ENCODE measurements around the gene S100PBP.

S100PBP gene

DNA sequence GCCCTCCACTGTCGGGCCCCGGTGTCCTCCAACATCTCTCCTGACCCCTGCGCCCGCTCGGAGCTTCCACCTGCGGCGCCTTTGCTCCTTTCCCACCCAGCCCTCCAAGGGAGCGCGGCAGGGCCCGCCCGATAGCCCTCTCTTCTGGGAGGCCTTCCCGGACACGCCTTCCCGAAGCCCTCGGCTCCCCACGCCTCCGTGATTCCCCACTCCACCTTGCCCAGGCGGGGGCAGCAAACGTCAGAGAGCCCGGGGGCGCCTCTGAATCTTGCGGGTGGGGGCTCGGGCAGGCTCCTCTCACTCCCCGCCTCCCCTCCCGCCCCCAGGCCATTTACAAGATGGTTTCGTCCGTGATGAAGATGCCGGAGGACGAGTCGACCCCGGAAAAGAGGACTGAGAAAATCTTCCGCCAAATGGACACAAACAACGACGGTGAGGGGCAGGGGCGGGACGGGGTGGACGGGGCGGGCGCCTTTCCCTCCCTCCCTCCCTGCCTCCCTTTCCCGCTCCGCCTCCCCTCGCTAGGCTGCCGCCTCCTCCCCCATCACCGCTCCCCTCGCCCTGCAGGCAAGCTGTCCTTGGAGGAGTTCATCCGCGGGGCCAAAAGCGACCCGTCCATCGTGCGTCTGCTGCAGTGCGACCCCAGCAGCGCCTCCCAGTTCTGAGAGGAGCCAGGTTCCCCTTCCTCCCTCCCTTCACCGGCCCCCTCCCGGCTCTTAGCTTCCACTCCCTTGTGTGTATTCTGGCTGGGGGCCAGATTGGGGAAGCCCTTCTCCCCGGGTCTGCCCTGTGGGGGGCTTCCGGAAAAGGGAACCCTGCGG, 76.0 kb downstream of the S100PBP start:
- peak overlapping the region; percentile 35 for H3K9ac ChIP-seq (ENCODE audit: low read length)
- peaks cover 21% of the 10 kb centered on the region for H3K27me3 ChIP-seq (ENCODE audit: control insufficient read depth, insufficient read depth, low read length)
- H3K27ac ChIP-seq (ENCODE audit: low read length), result no peak overlapping the region
- H3K9me3 ChIP-seq (ENCODE audit: control insufficient read depth, low read depth, low read length), result no peaks in the 10 kb centered on the region
- peaks cover 4% of the 10 kb centered on the region for H3K4me1 ChIP-seq (ENCODE audit: control insufficient read depth, low read depth, low read length)
- no peaks in the 10 kb centered on the region for H3K36me3 ChIP-seq (ENCODE audit: control insufficient read depth, low read depth, low read length)
- peak overlapping the region; percentile 66 for H3K4me3 ChIP-seq (ENCODE audit: low read length)

DNA sequence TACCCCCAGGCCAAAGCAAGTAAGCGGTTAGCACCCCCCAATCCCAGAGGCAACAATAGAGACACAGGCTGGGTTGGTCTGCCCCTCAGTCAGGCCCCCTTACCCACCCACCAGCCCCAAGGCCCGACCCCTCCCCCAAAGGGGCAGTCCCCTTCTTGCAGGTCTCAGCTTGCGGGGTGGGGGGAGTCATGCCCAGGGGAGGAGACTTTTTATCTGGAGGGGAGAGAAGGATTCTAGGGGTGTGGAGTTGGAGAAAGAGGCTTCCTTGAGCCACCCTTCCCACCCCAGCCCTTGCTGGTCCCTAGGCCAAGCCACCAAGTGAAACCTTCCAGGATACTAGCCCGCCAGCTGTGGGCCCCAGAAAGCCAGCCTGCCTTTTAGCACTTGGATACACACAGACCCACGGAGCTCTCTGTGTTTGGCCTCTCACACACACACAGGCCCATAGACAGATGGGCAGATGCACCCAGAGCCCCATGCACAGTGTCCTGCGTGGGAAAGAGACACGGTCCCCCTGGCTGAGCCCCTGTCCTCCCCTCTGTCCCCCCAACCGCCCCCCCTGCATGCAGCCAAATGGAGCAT, 76.7 kb downstream of the S100PBP start:
- Histone ChIP-seq H3K9me3 (ENCODE audit: control insufficient read depth, low read depth, low read length) (no peaks in the 10 kb centered on the region), H3K9ac (ENCODE audit: low read length) (peak overlapping the region; percentile 35), H3K27ac (ENCODE audit: low read length) (no peak overlapping the region), H3K36me3 (ENCODE audit: control insufficient read depth, low read depth, low read length) (no peaks in the 10 kb centered on the region), H3K27me3 (ENCODE audit: control insufficient read depth, insufficient read depth, low read length) (peaks cover 25% of the 10 kb centered on the region), H3K4me3 (ENCODE audit: low read length) (peak overlapping the region; percentile 66), H3K4me1 (ENCODE audit: control insufficient read depth, low read depth, low read length) (peaks cover 4% of the 10 kb centered on the region)

DNA sequence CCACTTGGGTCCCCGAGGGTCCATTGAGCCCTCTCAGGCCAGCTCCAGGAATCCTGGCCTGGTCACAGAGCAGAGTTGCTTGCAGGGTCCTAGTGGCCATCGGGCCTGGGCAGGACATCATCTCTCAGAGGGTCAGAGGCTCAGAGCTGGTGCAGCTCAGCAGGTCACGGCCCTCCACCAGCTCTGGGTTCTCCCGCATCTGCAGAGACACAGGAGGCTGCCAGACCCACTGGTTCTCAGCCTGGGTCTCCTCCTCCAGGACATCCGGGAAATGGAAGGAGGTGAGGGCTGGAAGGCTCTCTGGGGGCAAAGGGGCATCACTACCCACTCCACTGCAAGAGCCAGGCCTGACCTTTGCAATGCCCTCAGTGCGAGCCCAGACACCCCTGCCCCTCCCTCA, 77.2 kb downstream of the S100PBP start:
- no peak overlapping the region for H3K9ac ChIP-seq (ENCODE audit: low read length)
- peaks cover 30% of the 10 kb centered on the region for H3K27me3 ChIP-seq (ENCODE audit: control insufficient read depth, insufficient read depth, low read length)
- no peaks in the 10 kb centered on the region for H3K36me3 ChIP-seq (ENCODE audit: control insufficient read depth, low read depth, low read length)
- H3K27ac ChIP-seq (ENCODE audit: low read length), result no peak overlapping the region
- peaks cover 4% of the 10 kb centered on the region for H3K4me1 ChIP-seq (ENCODE audit: control insufficient read depth, low read depth, low read length)
- H3K4me3 ChIP-seq (ENCODE audit: low read length), result no peak overlapping the region
- no peaks in the 10 kb centered on the region for H3K9me3 ChIP-seq (ENCODE audit: control insufficient read depth, low read depth, low read length)

DNA sequence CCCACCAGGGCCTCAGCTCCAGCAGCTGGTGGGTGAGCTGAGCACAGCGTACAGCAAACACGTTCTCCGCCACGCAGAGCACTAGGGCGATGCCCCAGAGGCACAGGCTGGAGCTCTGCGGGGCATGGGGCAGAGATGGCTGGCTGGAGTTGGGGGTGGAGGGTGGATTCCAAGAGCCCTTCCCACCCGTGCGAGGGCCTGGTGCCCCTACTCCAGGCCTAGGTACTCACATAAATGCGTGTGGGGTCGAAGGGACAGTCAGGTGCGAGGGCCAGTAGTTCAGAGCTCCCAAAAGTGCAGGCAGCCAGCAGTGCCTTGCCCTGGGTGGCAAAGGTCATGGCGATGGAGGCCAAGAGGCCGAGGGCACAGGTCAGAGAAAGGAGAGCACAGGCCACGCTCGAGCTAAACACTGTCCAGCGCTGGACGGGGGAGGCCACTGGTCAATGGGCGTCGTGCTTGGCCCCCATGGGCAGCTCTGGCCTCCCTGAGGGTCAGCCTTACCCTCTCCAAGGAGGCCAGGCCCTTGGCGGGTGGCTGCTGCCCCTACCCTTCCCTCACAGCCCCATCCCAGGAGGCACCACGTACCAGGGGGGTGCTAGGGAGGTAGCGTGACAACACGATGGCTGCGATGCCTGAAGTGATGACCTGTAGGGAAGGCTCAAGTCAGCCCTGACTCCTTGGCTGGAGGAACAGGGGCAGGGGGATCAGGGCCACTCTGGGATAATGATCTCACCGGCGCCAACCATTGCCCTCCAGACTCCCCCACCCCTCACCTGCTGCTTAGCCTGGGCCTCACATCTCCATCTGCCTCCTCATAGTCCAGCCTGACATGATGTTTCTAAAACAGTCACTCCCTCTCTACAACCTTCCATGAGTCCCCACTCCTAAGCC, 78.1 kb downstream of the S100PBP start:
- Histone ChIP-seq H3K9me3 (ENCODE audit: control insufficient read depth, low read depth, low read length) (no peaks in the 10 kb centered on the region), H3K4me3 (ENCODE audit: low read length) (no peak overlapping the region), H3K27ac (ENCODE audit: low read length) (no peak overlapping the region), H3K36me3 (ENCODE audit: control insufficient read depth, low read depth, low read length) (no peaks in the 10 kb centered on the region), H3K9ac (ENCODE audit: low read length) (no peak overlapping the region), H3K4me1 (ENCODE audit: control insufficient read depth, low read depth, low read length) (peaks cover 4% of the 10 kb centered on the region), H3K27me3 (ENCODE audit: control insufficient read depth, insufficient read depth, low read length) (peaks cover 39% of the 10 kb centered on the region)

DNA sequence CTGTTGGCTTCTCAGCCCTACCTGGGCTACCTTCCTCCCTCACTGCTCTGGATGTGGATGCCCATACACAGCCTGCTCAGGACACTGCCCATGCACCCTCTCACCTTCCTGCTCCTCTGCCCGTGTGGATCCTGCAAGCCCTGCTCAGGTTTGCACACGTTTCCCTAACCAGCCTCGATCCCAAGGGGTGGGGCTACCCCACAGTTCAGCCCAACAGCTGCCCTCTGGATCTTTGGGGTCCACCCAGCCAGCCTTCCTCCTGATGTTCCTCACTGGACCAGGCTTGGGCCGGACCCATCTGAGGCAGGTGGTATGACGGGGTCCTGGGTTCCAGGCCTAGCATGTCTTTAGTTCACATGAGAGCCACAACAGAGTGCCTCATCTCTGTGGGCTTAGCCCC, 79.0 kb downstream of the S100PBP start:
- Histone ChIP-seq H3K27ac (ENCODE audit: low read length) (no peak overlapping the region), H3K4me1 (ENCODE audit: control insufficient read depth, low read depth, low read length) (peaks cover 4% of the 10 kb centered on the region), H3K4me3 (ENCODE audit: low read length) (no peak overlapping the region), H3K9ac (ENCODE audit: low read length) (no peak overlapping the region), H3K36me3 (ENCODE audit: control insufficient read depth, low read depth, low read length) (no peaks in the 10 kb centered on the region), H3K27me3 (ENCODE audit: control insufficient read depth, insufficient read depth, low read length) (peaks cover 43% of the 10 kb centered on the region), H3K9me3 (ENCODE audit: control insufficient read depth, low read depth, low read length) (no peaks in the 10 kb centered on the region)

DNA sequence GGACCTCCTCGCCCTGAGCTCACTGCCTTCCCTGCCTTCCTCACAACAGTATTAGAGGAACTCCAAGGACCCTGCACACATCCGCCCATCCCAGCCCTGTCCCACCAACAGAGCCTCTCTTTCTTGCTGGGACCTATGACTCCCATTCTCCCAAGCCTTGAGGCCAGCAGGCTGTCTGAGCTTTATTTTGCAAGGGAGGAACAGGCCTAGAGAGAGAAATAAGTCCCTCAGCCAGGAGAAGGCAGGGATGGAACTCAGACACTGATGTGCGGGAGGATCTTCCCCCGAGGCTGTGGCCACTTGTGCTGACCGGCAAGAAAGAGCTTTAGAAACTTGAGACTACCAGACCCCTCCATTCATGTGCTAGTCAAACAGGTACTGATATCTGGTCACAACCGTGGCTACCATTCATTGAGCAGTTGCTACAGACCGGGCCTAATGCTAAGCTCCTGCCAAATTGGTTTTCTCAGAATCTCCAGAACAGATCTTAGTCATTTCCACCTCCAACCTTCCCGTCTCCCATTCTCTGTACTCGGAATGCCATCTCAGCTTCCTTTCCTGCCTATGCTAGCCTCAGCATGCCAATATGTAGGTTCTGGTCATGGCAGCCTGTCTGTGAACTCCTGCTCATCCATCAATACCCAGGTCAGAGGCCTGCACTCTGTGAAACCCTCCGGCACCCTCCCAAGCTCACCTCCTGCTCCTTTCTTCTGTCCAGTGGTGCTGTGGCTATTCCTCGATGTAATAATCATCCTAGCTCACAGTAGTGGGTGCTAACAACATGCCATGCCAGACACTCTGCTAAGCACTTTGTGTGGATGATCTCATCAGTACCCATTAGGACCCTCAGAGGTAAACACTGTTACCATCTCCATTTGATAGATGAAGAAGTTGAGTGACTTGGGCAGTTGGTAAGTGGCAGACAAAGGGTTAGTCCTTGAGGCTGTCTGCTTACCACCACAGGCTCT, 79.9 kb downstream of the S100PBP start:
- peaks cover 43% of the 10 kb centered on the region for H3K27me3 ChIP-seq (ENCODE audit: control insufficient read depth, insufficient read depth, low read length)
- H3K4me1 ChIP-seq (ENCODE audit: control insufficient read depth, low read depth, low read length), result peaks cover 4% of the 10 kb centered on the region
- H3K36me3 ChIP-seq (ENCODE audit: control insufficient read depth, low read depth, low read length), result no peaks in the 10 kb centered on the region
- no peaks in the 10 kb centered on the region for H3K9me3 ChIP-seq (ENCODE audit: control insufficient read depth, low read depth, low read length)
- H3K9ac ChIP-seq (ENCODE audit: low read length), result no peak overlapping the region
- H3K27ac ChIP-seq (ENCODE audit: low read length), result no peak overlapping the region
- no peak overlapping the region for H3K4me3 ChIP-seq (ENCODE audit: low read length)

DNA sequence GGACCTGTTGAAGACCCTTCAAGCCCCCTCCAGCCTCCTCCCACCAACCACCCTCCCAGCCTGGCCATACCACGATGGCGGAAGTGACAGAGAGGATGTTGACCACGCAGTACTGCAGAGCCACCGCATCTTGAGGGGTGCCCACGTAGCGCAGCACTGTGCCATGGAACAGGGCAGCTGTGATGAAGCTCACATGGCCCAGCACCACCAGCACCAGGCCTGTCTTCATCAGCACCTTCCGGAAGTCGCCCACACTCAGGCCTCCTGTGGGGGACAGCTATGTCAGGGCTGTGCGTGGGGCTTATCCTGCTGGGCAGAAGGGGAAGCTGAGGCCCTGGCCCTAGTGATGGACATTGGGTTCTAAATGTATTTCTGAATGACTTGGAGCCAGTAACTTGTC, 80.6 kb downstream of the S100PBP start:
- H3K27ac ChIP-seq (ENCODE audit: low read length), result no peak overlapping the region
- no peaks in the 10 kb centered on the region for H3K9me3 ChIP-seq (ENCODE audit: control insufficient read depth, low read depth, low read length)
- peaks cover 4% of the 10 kb centered on the region for H3K4me1 ChIP-seq (ENCODE audit: control insufficient read depth, low read depth, low read length)
- H3K27me3 ChIP-seq (ENCODE audit: control insufficient read depth, insufficient read depth, low read length), result peaks cover 44% of the 10 kb centered on the region
- no peak overlapping the region for H3K9ac ChIP-seq (ENCODE audit: low read length)
- H3K36me3 ChIP-seq (ENCODE audit: control insufficient read depth, low read depth, low read length), result no peaks in the 10 kb centered on the region
- H3K4me3 ChIP-seq (ENCODE audit: low read length), result no peak overlapping the region

DNA sequence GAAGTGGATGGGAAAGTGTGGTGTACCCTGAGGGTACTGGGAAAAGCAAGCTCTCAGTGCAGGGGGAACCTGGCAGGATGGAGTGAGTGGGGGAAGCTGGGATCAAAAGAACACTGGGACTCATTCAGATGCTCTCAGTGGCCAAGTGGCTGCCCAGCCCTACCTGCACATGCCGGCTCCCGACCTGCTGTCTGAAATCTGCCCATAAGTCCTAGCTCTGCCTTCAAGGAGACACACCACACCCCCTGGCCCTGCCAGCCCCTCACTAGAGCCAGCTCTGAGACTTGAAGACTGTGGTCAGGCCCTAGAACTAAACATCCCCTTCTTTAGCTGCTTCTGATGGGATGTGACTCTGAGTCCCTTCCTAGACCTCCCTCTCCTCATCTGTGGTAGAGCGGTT, 81.5 kb downstream of the S100PBP start:
- peaks cover 44% of the 10 kb centered on the region for H3K27me3 ChIP-seq (ENCODE audit: control insufficient read depth, insufficient read depth, low read length)
- H3K27ac ChIP-seq (ENCODE audit: low read length), result no peak overlapping the region
- no peaks in the 10 kb centered on the region for H3K9me3 ChIP-seq (ENCODE audit: control insufficient read depth, low read depth, low read length)
- peaks cover 2% of the 10 kb centered on the region for H3K4me1 ChIP-seq (ENCODE audit: control insufficient read depth, low read depth, low read length)
- no peak overlapping the region for H3K9ac ChIP-seq (ENCODE audit: low read length)
- no peak overlapping the region for H3K4me3 ChIP-seq (ENCODE audit: low read length)
- H3K36me3 ChIP-seq (ENCODE audit: control insufficient read depth, low read depth, low read length), result no peaks in the 10 kb centered on the region

DNA sequence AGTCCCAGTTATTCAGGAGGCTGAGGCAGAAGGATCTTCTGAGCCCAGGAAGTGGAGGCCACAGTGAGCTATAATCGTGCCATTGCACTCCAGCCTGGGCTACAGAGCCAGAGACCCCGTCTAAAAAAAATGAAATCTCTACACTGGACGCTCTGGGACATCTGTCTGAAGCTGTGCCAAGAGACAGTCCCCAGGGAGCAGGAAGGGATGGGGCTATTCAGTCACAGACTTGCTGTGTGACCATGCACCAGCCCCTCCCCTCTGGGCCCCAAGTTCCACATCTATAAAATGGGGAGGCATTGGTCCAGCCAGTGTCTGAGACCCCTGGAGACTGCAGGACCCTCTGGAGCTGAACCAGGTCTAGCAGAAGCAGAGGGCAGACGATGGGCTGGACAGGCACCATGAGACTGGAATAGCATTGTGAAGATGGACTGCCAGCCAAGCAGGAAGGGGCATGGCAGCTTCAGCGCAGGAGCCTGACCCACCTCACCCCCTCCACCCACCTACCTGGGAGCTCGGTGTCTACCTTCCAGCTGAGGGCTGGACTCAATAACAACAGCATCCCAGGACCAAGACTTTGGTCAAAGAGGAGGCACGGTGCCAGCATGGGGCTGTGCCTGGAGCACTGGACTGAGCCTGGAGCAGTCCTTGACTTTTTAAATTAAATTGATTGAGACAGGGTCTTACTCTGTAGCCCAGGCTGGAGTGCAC, 82.3 kb downstream of the S100PBP start:
- H3K27me3 ChIP-seq (ENCODE audit: control insufficient read depth, insufficient read depth, low read length), result peaks cover 44% of the 10 kb centered on the region
- no peak overlapping the region for H3K27ac ChIP-seq (ENCODE audit: low read length)
- no peak overlapping the region for H3K9ac ChIP-seq (ENCODE audit: low read length)
- no peaks in the 10 kb centered on the region for H3K9me3 ChIP-seq (ENCODE audit: control insufficient read depth, low read depth, low read length)
- H3K4me3 ChIP-seq (ENCODE audit: low read length), result no peak overlapping the region
- H3K36me3 ChIP-seq (ENCODE audit: control insufficient read depth, low read depth, low read length), result no peaks in the 10 kb centered on the region
- H3K4me1 ChIP-seq (ENCODE audit: control insufficient read depth, low read depth, low read length), result no peaks in the 10 kb centered on the region

DNA sequence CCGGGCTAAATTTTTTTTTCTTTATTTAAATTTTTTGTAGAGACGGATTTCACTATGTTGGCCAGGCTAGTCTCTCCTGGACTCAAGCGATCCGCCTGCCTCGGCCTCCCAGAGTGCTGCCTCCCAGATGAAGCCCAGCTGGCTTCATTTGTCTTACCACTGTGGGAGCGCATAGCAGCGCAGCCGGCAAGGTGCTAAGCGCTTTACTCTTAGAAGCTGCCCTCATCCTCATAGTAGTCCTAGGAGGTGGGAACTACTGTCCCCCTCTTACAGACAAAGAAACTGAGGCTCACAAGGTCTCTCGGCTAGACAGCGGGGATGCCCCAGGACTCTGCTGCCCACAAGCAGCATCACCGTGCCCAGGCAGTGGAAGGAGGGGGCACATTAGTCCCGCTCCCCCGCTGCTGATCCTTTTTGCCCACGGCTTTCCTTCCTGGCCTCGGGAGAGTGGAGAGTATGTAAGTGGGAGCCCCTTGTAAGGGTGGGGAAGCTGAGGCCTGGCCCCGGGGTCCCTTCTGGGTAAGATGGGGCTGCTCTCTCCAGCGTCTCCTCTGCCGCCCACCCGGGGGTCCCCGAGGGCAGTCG, 83.0 kb downstream of the S100PBP start:
- Histone ChIP-seq H3K27me3 (ENCODE audit: control insufficient read depth, insufficient read depth, low read length) (peaks cover 44% of the 10 kb centered on the region), H3K9ac (ENCODE audit: low read length) (no peak overlapping the region), H3K9me3 (ENCODE audit: control insufficient read depth, low read depth, low read length) (no peaks in the 10 kb centered on the region), H3K4me1 (ENCODE audit: control insufficient read depth, low read depth, low read length) (no peaks in the 10 kb centered on the region), H3K4me3 (ENCODE audit: low read length) (peak overlapping the region; percentile 50), H3K36me3 (ENCODE audit: control insufficient read depth, low read depth, low read length) (no peaks in the 10 kb centered on the region), H3K27ac (ENCODE audit: low read length) (no peak overlapping the region)

Measured in iPS-18a (cell line).